Panc1 (cell line): ENCODE data around the gene PHRF1.

Experiments
- POLR2AphosphoS5 ChIP-seq: IDR thresholded peaks from 2 replicates; pipeline ENCODE4 v1.6.1; 2012; ENCODE audit warnings: mild to moderate bottlenecking, low read depth, low read length, moderate library complexity
- SIN3A ChIP-seq: IDR thresholded peaks from 2 replicates; pipeline ENCODE4 v1.6.1; 2012; ENCODE audit warnings: low read depth, mild to moderate bottlenecking, low read length, moderate library complexity, borderline replicate concordance; ENCODE audit not compliant: insufficient read depth
- TF ChIP-seq, protein P1 (sequence below): fragments of 450-650 bp; IDR thresholded peaks from 2 replicates; pipeline ENCODE4 v1.5.1; 2017; ENCODE audit warnings: mild to moderate bottlenecking
- TF ChIP-seq, protein P2 (sequence below), 2 experiments: IDR thresholded peaks; 2 replicates each; pipeline ENCODE4 v1.6.1; 2011 to 2012; ENCODE audit warnings: low read depth in 2 of 2, control low read depth in 1 of 2, low read length in 1 of 2, mild to moderate bottlenecking in 1 of 2, moderate library complexity in 1 of 2; ENCODE audit not compliant: insufficient read depth in 1 of 2

DNA sequence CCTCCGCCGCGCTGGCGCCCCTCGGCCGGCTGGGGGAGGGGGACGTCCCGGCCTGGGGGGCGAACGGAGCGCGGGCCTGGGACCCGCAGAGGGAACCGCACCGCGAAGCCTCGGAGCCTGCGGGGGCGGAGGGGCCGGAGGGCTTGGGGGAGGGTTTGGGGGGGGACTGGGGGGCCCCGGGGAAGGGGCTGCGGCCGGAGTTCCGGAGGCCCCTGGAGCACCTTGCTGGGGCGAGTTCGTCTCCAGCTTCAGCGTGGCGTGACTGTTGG lies 51.0 kb downstream of the PHRF1 start:
- TF ChIP-seq, protein P1, sequence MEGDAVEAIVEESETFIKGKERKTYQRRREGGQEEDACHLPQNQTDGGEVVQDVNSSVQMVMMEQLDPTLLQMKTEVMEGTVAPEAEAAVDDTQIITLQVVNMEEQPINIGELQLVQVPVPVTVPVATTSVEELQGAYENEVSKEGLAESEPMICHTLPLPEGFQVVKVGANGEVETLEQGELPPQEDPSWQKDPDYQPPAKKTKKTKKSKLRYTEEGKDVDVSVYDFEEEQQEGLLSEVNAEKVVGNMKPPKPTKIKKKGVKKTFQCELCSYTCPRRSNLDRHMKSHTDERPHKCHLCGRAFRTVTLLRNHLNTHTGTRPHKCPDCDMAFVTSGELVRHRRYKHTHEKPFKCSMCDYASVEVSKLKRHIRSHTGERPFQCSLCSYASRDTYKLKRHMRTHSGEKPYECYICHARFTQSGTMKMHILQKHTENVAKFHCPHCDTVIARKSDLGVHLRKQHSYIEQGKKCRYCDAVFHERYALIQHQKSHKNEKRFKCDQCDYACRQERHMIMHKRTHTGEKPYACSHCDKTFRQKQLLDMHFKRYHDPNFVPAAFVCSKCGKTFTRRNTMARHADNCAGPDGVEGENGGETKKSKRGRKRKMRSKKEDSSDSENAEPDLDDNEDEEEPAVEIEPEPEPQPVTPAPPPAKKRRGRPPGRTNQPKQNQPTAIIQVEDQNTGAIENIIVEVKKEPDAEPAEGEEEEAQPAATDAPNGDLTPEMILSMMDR = no peak
- TF ChIP-seq, protein P2, sequence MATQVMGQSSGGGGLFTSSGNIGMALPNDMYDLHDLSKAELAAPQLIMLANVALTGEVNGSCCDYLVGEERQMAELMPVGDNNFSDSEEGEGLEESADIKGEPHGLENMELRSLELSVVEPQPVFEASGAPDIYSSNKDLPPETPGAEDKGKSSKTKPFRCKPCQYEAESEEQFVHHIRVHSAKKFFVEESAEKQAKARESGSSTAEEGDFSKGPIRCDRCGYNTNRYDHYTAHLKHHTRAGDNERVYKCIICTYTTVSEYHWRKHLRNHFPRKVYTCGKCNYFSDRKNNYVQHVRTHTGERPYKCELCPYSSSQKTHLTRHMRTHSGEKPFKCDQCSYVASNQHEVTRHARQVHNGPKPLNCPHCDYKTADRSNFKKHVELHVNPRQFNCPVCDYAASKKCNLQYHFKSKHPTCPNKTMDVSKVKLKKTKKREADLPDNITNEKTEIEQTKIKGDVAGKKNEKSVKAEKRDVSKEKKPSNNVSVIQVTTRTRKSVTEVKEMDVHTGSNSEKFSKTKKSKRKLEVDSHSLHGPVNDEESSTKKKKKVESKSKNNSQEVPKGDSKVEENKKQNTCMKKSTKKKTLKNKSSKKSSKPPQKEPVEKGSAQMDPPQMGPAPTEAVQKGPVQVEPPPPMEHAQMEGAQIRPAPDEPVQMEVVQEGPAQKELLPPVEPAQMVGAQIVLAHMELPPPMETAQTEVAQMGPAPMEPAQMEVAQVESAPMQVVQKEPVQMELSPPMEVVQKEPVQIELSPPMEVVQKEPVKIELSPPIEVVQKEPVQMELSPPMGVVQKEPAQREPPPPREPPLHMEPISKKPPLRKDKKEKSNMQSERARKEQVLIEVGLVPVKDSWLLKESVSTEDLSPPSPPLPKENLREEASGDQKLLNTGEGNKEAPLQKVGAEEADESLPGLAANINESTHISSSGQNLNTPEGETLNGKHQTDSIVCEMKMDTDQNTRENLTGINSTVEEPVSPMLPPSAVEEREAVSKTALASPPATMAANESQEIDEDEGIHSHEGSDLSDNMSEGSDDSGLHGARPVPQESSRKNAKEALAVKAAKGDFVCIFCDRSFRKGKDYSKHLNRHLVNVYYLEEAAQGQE (IDR thresholded peaks at IDR 0.05; ENCODE audit: insufficient read depth in 1 of 2, low read depth in 2 of 2, low read length in 1 of 2) = no peak
- TF ChIP-seq SIN3A (no peak), POLR2AphosphoS5 (no peak)
